ENCODE results near the gene SPATA6.

DNA sequence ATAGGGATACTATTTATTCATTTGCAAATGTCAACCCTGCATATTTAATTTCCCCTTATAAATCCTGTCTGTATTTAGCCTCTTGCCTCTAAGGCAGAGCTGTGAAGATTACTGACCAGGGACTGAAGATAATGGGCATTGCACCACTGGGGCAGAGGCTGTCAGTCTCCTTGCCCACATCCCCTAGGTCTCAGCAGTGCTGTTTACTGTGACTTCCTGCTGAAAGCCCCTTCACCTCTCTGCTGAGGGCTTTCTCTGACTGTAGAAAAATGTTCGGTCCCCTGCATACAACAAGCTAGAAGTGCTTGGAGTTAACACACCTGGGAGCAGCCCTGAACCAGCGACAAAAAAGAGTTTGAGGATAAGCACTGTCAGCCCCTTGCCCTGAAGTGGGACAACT is 220.7 kb downstream of the SPATA6 start:
- TF ChIP-seq, protein P1, sequence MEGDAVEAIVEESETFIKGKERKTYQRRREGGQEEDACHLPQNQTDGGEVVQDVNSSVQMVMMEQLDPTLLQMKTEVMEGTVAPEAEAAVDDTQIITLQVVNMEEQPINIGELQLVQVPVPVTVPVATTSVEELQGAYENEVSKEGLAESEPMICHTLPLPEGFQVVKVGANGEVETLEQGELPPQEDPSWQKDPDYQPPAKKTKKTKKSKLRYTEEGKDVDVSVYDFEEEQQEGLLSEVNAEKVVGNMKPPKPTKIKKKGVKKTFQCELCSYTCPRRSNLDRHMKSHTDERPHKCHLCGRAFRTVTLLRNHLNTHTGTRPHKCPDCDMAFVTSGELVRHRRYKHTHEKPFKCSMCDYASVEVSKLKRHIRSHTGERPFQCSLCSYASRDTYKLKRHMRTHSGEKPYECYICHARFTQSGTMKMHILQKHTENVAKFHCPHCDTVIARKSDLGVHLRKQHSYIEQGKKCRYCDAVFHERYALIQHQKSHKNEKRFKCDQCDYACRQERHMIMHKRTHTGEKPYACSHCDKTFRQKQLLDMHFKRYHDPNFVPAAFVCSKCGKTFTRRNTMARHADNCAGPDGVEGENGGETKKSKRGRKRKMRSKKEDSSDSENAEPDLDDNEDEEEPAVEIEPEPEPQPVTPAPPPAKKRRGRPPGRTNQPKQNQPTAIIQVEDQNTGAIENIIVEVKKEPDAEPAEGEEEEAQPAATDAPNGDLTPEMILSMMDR (conservative IDR thresholded peaks at IDR 0.05; ENCODE audit: low read length), result no peak
- TF ChIP-seq EZH2phosphoT487 (IDR thresholded peaks at IDR 0.05; ENCODE audit: borderline replicate concordance), result no peak
